ENCODE measurements around the gene SH3RF3. TPM values are rescaled to one million over a fixed set of nuclear protein-coding genes. Genes with fewer than 3 reads are reported as not detected.

The SH3RF3 gene
- total RNA-seq, 1 experiment from 2014 or later = 1.0 TPM

DNA sequence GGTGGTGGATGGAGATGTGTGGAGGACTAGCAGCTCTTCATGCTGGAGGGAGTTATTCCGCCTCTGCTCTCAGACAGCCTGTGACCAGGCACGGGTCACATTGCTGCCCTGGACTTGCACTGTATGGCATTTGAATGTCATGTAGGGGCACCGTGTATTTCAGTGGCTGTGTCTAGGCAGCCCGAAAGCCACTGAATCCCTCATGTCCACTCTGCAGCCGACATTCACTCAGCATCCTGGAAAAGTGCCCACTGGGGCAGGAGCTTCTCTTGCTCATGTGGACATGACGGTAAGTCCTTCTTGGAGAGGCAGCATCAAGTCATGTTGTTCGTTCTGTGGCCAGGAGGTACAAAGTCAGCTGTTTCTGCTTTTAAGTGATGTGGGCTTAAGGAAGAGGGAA is 127.9 kb downstream of the SH3RF3 start (continued):
- TF ChIP-seq SMAD4 (CRISPR knock-in tag; IDR thresholded peaks at IDR 0.05) = no peak
- TF ChIP-seq ZNF138 (CRISPR knock-in tag; conservative IDR thresholded peaks at IDR 0.05) = no peak
- TF ChIP-seq, protein P1, sequence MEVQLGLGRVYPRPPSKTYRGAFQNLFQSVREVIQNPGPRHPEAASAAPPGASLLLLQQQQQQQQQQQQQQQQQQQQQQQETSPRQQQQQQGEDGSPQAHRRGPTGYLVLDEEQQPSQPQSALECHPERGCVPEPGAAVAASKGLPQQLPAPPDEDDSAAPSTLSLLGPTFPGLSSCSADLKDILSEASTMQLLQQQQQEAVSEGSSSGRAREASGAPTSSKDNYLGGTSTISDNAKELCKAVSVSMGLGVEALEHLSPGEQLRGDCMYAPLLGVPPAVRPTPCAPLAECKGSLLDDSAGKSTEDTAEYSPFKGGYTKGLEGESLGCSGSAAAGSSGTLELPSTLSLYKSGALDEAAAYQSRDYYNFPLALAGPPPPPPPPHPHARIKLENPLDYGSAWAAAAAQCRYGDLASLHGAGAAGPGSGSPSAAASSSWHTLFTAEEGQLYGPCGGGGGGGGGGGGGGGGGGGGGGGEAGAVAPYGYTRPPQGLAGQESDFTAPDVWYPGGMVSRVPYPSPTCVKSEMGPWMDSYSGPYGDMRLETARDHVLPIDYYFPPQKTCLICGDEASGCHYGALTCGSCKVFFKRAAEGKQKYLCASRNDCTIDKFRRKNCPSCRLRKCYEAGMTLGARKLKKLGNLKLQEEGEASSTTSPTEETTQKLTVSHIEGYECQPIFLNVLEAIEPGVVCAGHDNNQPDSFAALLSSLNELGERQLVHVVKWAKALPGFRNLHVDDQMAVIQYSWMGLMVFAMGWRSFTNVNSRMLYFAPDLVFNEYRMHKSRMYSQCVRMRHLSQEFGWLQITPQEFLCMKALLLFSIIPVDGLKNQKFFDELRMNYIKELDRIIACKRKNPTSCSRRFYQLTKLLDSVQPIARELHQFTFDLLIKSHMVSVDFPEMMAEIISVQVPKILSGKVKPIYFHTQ (CRISPR knock-in tag; IDR thresholded peaks at IDR 0.05) = no peak
- TF ChIP-seq, protein P2, sequence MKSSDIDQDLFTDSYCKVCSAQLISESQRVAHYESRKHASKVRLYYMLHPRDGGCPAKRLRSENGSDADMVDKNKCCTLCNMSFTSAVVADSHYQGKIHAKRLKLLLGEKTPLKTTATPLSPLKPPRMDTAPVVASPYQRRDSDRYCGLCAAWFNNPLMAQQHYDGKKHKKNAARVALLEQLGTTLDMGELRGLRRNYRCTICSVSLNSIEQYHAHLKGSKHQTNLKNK (CRISPR knock-in tag; IDR thresholded peaks at IDR 0.05) = no peak
- no peak for TF ChIP-seq ESRRA (CRISPR knock-in tag; IDR thresholded peaks at IDR 0.05; ENCODE audit: borderline replicate concordance)
- TF ChIP-seq, protein P3, sequence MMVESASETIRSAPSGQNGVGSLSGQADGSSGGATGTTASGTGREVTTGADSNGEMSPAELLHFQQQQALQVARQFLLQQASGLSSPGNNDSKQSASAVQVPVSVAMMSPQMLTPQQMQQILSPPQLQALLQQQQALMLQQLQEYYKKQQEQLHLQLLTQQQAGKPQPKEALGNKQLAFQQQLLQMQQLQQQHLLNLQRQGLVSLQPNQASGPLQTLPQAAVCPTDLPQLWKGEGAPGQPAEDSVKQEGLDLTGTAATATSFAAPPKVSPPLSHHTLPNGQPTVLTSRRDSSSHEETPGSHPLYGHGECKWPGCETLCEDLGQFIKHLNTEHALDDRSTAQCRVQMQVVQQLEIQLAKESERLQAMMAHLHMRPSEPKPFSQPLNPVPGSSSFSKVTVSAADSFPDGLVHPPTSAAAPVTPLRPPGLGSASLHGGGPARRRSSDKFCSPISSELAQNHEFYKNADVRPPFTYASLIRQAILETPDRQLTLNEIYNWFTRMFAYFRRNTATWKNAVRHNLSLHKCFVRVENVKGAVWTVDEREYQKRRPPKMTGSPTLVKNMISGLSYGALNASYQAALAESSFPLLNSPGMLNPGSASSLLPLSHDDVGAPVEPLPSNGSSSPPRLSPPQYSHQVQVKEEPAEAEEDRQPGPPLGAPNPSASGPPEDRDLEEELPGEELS (CRISPR knock-in tag; IDR thresholded peaks at IDR 0.05) = no peak
- no peak for TF ChIP-seq RORB (CRISPR knock-in tag; IDR thresholded peaks at IDR 0.05)
- TF ChIP-seq CREB1 (CRISPR knock-in tag; IDR thresholded peaks at IDR 0.05) = no peak
- TF ChIP-seq SP1 (CRISPR knock-in tag; conservative IDR thresholded peaks at IDR 0.05) = no peak
- TF ChIP-seq, protein P4, sequence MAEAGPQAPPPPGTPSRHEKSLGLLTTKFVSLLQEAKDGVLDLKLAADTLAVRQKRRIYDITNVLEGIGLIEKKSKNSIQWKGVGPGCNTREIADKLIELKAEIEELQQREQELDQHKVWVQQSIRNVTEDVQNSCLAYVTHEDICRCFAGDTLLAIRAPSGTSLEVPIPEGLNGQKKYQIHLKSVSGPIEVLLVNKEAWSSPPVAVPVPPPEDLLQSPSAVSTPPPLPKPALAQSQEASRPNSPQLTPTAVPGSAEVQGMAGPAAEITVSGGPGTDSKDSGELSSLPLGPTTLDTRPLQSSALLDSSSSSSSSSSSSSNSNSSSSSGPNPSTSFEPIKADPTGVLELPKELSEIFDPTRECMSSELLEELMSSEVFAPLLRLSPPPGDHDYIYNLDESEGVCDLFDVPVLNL (CRISPR knock-in tag; IDR thresholded peaks at IDR 0.05; ENCODE audit: borderline replicate concordance, low read depth) = no peak
- no peak for TF ChIP-seq TEAD4 (CRISPR knock-in tag; IDR thresholded peaks at IDR 0.05)
- TF ChIP-seq ZNF219 (CRISPR knock-in tag; IDR thresholded peaks at IDR 0.05; ENCODE audit: borderline replicate concordance) = no peak
- no peak for TF ChIP-seq TP53 (CRISPR knock-in tag; IDR thresholded peaks at IDR 0.05)

DNA sequence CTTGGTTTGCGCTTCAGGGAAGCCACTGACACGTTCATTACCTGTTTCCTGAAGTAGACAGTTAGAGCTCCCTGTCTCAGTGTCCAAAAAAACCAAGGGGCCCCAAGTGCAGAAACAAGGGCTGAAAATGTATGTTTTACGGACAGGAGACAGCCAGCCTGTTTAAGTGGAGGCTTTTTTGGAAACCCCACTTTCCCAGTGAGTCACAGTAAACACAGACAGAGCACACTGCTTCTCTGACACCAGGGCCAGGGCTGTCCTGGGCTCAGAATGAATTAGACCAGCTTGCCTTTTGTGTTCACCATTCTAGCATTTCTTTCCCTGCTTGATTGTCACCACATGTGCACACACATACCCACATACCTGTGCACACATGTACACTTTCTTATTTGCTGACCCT is 128.6 kb downstream of the SH3RF3 start:
- peaks cover 6% of the 10 kb centered on the region for H3K4me1 Mint-ChIP-seq
- ChIA-PET CTCF (interaction anchor here (1.7 kb wide), 1 partner anchor 253 kb away, joined by 5 read pairs; no protein-coding TSS in a partner anchor), POLR2A (no interaction called here)
- DNase-seq (ENCODE audit: low spot score) (no peak), ATAC-seq (no peak)
- no peak overlapping the region for H3K4me3 Mint-ChIP-seq
- no peaks in the 10 kb centered on the region for H3K36me3 Mint-ChIP-seq
- H3K27me3 Mint-ChIP-seq (ENCODE audit: low read depth) = no peaks in the 10 kb centered on the region
- no peaks in the 10 kb centered on the region for H3K9me3 Mint-ChIP-seq
- no peak overlapping the region for H3K27ac Mint-ChIP-seq
- TF ChIP-seq RORB (CRISPR knock-in tag; IDR thresholded peaks at IDR 0.05) = no peak
- TF ChIP-seq, protein P5, sequence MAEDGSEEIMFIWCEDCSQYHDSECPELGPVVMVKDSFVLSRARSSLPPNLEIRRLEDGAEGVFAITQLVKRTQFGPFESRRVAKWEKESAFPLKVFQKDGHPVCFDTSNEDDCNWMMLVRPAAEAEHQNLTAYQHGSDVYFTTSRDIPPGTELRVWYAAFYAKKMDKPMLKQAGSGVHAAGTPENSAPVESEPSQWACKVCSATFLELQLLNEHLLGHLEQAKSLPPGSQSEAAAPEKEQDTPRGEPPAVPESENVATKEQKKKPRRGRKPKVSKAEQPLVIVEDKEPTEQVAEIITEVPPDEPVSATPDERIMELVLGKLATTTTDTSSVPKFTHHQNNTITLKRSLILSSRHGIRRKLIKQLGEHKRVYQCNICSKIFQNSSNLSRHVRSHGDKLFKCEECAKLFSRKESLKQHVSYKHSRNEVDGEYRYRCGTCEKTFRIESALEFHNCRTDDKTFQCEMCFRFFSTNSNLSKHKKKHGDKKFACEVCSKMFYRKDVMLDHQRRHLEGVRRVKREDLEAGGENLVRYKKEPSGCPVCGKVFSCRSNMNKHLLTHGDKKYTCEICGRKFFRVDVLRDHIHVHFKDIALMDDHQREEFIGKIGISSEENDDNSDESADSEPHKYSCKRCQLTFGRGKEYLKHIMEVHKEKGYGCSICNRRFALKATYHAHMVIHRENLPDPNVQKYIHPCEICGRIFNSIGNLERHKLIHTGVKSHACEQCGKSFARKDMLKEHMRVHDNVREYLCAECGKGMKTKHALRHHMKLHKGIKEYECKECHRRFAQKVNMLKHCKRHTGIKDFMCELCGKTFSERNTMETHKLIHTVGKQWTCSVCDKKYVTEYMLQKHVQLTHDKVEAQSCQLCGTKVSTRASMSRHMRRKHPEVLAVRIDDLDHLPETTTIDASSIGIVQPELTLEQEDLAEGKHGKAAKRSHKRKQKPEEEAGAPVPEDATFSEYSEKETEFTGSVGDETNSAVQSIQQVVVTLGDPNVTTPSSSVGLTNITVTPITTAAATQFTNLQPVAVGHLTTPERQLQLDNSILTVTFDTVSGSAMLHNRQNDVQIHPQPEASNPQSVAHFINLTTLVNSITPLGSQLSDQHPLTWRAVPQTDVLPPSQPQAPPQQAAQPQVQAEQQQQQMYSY (CRISPR knock-in tag; IDR thresholded peaks at IDR 0.05) = no peak

DNA sequence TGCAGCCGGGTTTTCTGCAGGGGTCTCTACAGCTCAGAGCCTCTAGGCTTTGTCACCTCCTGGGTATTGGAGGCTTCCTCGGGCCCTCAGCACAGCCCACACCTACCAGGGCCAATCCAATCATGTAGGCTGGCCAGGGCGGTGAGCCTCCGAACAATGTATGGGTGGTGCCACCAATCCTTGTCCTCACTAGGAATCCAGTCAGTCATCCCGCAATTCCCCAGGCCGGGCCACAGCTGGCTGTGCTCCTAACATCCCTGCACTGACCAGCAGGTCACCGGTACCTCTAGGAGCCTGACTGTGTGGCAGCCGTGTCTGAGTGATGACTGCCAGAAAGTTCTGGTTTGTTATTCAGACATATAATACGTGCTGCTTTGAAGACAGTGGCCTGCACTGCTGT is 129.4 kb downstream of the SH3RF3 start:
- H3K36me3 Mint-ChIP-seq = no peaks in the 10 kb centered on the region
- no peaks in the 10 kb centered on the region for H3K27me3 Mint-ChIP-seq (ENCODE audit: low read depth)
- ATAC-seq (no peak), DNase-seq (ENCODE audit: low spot score) (no peak)
- ChIA-PET POLR2A (no interaction called here), CTCF (interaction anchor here (1.7 kb wide), 1 partner anchor 252 kb away, joined by 5 read pairs; no protein-coding TSS in a partner anchor)
- peaks cover 6% of the 10 kb centered on the region for H3K4me1 Mint-ChIP-seq
- H3K9me3 Mint-ChIP-seq = no peaks in the 10 kb centered on the region
- H3K27ac Mint-ChIP-seq = no peak overlapping the region
- H3K4me3 Mint-ChIP-seq = no peak overlapping the region
- no peak for TF ChIP-seq CREM (CRISPR knock-in tag; IDR thresholded peaks at IDR 0.05)
- TF ChIP-seq, protein P6, sequence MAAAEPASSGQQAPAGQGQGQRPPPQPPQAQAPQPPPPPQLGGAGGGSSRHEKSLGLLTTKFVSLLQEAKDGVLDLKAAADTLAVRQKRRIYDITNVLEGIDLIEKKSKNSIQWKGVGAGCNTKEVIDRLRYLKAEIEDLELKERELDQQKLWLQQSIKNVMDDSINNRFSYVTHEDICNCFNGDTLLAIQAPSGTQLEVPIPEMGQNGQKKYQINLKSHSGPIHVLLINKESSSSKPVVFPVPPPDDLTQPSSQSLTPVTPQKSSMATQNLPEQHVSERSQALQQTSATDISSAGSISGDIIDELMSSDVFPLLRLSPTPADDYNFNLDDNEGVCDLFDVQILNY (CRISPR knock-in tag; IDR thresholded peaks at IDR 0.05) = no peak
- TF ChIP-seq, protein P7, sequence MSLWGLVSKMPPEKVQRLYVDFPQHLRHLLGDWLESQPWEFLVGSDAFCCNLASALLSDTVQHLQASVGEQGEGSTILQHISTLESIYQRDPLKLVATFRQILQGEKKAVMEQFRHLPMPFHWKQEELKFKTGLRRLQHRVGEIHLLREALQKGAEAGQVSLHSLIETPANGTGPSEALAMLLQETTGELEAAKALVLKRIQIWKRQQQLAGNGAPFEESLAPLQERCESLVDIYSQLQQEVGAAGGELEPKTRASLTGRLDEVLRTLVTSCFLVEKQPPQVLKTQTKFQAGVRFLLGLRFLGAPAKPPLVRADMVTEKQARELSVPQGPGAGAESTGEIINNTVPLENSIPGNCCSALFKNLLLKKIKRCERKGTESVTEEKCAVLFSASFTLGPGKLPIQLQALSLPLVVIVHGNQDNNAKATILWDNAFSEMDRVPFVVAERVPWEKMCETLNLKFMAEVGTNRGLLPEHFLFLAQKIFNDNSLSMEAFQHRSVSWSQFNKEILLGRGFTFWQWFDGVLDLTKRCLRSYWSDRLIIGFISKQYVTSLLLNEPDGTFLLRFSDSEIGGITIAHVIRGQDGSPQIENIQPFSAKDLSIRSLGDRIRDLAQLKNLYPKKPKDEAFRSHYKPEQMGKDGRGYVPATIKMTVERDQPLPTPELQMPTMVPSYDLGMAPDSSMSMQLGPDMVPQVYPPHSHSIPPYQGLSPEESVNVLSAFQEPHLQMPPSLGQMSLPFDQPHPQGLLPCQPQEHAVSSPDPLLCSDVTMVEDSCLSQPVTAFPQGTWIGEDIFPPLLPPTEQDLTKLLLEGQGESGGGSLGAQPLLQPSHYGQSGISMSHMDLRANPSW (CRISPR knock-in tag; conservative IDR thresholded peaks at IDR 0.05; ENCODE audit: low read depth) = no peak

Data from WTC11 (cell line).